Measurements from ENCODE around the gene MICALL1. TPM values are rescaled to one million over a fixed set of nuclear protein-coding genes. Genes with fewer than 3 reads are reported as not detected.
"Not testable (repeated sequence)": the region's sequence is repeated elsewhere in the genome, so short reads cannot be mapped to it uniquely, and the experiment has no call there.

Gene MICALL1
- total RNA-seq, 2 donors from 2014 or later: 26.6 to 32.6 TPM

DNA sequence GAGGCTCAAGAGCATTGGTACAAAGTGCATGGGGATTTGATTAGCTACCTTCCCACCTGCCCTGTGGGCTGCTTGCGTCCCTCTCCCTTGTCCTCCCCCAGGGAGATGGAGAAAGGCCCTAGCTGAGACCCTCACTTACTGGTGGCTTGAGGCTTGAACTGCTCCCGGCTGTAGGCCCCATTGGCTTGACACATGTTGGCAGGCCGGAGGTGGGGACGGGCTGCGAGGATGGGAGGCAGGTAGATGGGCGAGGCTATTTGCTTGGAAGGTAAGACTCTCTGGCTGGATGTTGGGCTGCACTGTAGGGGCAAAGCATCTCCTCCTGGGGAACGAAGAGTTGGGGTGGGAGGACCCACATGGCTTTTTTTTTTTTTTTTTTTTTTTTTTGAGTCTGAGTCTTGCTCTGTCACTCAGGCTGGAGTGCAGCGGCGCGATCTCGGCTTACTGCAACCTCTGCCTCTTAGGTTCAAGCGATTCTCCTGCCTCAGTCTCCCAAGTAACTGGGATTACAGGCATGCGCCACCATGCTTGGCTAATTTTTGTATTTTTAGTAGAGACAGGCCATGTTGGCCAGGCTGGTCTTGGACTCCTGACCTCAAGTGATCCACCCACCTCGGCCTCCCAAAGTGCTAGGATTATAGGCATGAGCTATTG, 41.2 kb downstream of the MICALL1 start:
- DNase-seq; ATAC-seq; intact Hi-C loops (cut with DNase I, micrococcal nuclease): not testable (repeated sequence)

DNA sequence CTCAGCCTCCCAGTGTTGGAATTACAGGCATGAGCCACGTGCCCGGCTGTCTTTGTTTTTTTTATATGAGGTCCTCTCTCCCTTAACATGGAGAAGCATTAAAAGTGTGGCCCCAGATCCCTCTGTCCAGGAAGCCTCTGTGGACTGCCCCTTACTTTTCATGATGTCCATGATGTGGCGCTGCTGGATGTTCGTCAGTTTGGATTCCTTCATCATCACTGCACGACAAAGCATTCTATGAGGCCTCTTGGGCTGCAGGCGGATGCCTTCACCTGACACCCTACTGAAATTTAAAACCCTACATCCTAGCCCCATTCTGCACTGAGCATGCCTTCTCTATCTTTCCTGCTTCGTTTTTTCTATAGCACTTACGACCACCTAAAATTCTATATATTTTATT, 45.2 kb downstream of the MICALL1 start:
- intact Hi-C loops (cut with DNase I, micrococcal nuclease): no loop called here
- DNase-seq (no peak), ATAC-seq (no peak)

DNA sequence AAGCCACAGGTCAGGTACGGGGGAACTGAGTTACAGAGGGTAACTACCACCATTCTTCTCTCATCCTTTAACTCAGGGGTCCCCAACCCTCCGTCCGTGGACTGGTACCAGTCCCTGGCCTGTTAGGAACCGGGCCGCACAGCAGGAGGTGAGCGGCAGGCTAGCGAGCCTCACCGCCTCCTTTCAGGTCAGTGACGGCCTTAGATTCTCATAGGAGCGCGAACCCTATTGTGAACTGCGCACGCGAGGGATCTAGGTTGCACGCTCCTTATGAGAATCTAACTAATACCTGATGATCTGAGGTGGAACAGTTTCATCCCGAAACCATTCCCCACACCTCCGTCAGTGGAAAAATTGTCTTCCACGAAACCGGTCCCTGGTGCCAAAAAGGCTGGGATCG, 46.5 kb downstream of the MICALL1 start:
- DNase-seq (peak in 1 of 2 donors; percentile 18), ATAC-seq (peak; percentile 19)
- intact Hi-C loops (cut with DNase I, micrococcal nuclease): not testable (repeated sequence)

DNA sequence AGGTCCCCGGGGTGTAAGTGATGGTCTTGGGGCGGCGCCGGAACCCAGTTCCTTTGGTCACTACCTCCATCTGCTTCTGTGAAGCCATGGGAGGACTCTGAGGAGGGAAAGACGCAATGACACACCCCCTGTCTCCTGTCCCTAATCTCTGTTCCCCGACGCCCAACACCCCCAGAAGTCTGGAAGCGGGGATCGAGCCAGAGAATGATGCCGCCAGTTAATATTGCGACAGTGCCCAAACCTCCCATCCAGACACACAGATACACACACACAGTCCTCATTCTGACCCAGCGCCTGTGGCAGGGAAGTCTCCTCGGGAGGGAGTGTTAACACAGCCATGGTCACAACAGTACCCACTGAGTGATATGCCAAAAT, 47.0 kb downstream of the MICALL1 start:
- intact Hi-C loops (cut with DNase I, micrococcal nuclease): no loop called here
- DNase-seq: no peak
- ATAC-seq: peak; percentile 49

DNA sequence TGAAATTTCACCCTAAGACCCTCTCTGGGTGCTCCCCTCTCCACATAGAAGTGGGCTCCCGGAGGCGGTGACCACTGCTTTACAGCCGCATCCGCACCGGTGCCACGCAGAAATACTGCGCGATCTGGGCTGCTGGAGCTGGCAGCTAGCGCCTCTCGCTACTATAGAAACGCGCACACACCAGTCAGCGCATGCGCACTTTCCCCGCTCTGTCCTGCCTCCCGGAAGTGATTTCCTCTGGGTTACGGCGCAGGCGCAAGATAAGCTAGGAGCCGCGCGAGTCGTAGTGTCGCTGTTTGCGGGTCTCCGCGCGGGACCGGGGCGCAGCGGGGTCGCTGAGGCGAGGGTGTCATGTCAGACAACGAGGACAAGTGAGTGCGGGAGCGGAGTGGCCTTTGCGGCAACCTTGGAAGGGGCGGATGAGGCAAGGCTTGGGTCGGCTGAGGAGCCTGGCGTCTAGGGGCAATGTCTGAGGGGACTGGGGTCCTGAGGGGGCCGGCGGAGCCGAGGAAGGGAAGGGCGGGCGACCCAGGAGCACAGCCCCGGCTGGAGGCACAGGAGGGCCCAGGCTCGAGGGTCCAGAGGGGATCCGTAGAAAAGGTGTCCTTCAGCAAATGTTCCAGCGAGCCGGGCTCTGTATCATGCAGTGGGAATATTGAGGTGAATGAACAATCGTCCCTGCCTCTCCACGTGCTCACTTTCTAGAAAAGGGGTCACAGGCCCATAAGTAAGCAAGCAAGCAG, 47.5 kb downstream of the MICALL1 start, which contains the start of the genes C22orf23 and POLR2F:
C22orf23 (minus strand) TSS at position 165 of the 743 bp plus-strand sequence. CDS start 452 bp downstream, outside the sequence.
POLR2F (plus strand) TSS at position 263 of the 743 bp plus-strand sequence; CDS start at position 352, 89 bp downstream.
- intact Hi-C loops (cut with DNase I, micrococcal nuclease): no loop called here
- DNase-seq (peak; percentile 96 to 99), ATAC-seq (peak; percentile 97)

DNA sequence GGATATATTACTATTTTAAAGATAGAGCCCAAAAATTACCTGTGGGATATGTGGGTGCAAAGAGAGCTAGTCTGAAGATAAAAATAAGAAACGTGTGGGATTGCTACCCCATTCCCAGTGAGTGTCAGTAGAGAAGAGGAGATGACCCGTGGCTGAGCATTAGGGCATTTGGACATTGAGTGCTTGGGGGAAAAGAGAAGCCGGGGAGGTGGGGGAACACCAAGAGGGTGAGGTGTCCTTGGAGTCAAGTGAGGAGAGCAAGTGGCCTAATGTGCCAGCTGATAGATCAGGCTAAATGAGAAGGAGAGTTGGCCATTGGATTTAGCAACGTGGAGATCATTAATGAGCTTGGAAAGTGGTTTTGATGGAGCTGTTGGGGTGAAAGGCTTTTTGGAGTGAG, 48.6 kb downstream of the MICALL1 start:
- DNase-seq (no peak), ATAC-seq (no peak)
- intact Hi-C loops (cut with DNase I, micrococcal nuclease): no loop called here

DNA sequence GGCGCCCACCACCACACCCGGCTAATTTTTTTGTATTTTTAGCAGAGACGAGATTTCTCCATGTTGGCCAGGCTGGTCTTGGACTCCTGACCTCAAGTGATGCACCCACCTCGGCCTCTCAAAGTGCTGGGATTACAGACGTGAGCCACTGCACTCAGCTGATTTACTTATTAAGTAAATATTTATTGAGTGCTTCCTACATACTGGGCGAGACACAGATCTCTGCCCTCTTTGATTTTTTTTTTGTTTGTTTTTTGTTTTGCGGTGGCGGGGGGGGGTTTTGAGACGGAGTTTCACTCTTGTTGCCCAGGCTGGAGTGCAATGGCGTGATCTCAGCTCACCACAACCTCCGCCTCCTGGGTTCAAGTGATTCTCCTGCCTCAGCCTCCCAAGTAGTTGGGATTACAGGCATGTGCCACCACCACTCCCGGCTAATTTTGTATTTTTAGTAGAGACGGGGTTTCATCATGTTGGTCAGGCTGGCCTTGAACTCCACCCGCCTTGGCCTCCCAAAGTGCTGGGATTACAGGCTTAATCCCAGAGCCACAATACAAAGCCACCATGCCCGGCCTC, 49.8 kb downstream of the MICALL1 start:
- intact Hi-C loops (cut with DNase I, micrococcal nuclease); ATAC-seq; DNase-seq: not testable (repeated sequence)

DNA sequence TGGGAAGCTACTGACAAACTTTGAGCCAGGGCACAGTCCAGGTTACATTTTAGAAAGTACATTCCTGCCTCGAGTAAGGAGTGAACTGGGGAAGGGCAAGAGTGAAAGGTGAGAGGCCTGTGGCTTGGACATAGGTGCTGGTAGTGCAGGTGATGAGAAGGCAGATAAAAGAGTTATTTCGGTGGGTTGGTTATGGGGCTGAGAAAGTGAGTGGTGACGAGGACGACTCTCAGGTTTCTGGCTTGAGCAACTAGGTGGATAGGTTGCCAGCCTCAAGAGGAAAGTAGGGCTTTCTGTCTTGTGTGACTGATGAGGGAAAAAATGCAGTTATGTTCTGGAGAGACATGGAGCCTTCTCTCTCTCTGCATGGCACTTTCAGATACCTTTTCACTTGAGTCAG, 51.1 kb downstream of the MICALL1 start:
- intact Hi-C loops (cut with DNase I, micrococcal nuclease): no loop called here
- no peak for ATAC-seq
- no peak for DNase-seq

DNA sequence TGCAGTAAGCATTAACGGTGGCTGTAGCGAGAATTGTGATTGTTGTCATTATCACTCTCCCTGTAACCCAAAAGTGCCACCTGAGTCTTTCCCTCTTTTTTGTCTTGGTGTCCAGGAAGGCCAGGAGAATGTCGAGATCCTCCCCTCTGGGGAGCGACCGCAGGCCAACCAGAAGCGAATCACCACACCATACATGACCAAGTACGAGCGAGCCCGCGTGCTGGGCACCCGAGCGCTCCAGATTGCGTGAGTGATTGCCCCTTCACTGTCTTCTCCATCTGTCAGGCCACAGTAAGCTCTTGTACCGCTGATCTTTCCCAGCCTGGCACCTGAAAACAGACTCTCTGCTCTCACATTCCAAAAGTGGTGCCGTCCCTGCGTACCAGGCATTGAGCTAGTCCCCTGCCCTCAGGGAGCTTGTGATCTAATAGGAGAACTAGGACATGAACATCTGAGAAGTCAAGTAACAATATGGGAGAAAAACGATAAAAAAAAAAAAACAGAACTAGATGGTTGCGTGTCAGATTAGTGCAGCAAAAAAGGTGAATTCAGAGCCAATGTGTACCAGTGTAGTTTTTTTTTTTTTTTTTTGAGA, 53.2 kb downstream of the MICALL1 start:
- ATAC-seq (no peak), DNase-seq (no peak)
- intact Hi-C loops (cut with DNase I, micrococcal nuclease): no loop called here

DNA sequence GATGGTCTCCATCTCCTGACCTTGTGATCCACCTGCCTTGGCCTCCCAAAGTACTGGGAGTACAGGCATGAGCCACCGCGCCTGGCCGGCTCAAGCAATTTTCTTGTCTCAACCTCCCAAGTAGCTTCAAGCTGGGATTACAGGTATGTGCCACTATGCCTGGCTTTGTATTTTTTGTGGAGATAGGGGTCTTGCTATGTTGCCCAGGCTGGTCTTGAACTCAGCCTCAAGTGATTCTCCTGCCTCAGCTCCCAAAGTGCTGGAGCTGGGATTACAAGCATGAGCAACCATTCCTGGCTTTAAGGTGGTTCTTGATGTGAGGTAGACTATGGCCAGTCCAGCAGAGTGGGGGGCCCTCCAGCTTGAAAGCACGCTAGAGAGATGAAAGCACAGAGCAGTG, 55.0 kb downstream of the MICALL1 start:
- DNase-seq (no peak), ATAC-seq (no peak)
- intact Hi-C loops (cut with DNase I, micrococcal nuclease): no loop called here

DNA sequence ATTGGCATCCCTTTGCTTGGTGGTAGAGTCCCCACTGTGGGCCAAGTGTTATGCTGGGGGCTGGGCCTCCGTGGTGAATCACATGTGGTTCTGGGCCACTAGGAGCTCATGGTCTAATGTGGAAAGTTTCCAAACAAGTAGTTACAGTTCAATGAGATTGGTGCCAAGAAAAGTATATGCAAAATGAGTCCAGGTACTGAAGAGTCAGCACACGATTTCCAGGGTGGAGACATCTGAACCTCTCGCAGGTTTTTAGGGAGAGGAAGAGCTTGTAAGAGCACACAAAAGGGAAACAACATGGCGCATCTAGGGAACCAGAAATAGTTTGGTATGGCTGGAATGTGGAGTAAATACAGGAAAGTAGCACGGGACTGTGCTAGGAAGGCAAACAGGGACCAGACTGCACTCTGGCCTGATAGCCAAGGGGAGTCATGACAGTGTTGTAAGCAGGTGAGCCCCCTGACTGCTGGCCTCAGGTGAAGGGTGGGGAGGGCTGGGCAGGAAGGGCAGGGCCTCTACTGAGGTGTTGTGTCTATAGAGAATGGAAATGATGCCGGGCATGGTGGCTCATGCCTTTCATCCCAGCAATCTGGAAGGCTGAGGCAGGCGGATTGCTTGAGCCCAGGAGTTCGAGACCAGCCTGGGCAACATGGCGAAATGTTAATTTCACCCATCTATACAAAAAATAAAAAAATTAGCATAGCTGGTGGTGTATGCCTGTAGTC, 60.0 kb downstream of the MICALL1 start:
- intact Hi-C loops (cut with DNase I, micrococcal nuclease): loop anchor here in 1 of 2 donors (5.0 kb wide), 1 partner anchor 149 kb away; no protein-coding TSS in a partner anchor
- DNase-seq: no peak
- ATAC-seq: no peak

DNA sequence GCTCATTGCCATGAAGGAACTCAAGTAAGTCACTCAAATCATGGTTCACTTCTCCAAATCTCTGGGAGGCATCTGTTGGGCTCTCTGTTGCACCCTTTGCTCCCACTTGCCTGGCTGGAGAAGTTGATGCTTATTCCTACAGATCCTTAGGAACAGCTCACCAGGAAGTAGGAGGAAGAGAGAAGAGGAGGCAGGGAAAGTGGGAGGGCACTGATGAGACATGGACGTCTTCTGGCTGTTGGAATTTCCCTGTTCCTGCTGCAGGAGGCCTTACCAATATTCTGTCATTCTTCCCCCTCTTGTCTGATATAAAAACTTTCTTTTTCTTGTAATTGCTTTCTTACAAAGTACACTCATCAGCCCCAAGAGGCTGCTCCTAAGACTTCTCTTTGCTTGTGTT, 61.0 kb downstream of the MICALL1 start:
- ATAC-seq: no peak
- intact Hi-C loops (cut with DNase I, micrococcal nuclease): loop anchor here in 1 of 2 donors (5.0 kb wide), 1 partner anchor 150 kb away; no protein-coding TSS in a partner anchor
- DNase-seq: no peak

DNA sequence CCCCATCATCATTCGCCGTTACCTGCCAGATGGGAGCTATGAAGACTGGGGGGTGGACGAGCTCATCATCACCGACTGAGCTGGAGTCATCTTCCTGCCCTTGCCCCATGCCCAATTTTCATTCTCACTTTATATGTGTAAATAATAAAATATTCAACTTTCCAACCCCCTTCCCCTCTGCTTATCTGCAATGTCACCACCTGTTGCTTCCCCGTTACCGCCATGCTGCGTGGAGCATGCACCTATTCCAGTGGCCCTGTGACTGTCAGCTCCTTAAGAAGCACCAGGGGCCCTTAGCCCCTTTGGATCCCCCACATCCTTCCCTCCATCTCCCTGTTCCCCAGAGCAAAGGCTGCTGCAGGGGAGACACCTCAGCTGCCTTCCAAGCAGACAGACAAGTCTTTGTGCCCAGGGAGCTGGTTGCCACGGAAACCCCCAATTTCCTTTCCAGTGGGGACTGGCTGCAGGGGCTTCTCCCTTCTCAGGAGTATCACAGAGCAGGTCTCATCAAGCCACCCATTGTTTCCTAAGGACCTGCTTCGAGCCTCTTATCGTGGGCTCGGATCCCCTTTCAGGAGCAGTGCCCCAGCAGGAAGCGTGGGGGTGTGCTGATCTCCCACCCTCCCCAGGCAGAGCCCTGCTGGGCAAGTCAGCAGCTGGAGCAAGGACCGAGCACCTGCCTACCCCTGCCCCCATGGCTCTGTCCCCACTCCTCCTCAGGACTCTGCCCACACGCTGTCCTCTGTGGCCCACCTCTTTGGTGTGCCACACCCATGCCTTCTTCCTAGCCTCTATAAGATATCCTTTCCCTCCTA, 61.7 kb downstream of the MICALL1 start:
- DNase-seq: no peak
- no peak for ATAC-seq
- intact Hi-C loops (cut with DNase I, micrococcal nuclease): loop anchor here in 1 of 2 donors (5.0 kb wide), 1 partner anchor 151 kb away; no protein-coding TSS in a partner anchor

DNA sequence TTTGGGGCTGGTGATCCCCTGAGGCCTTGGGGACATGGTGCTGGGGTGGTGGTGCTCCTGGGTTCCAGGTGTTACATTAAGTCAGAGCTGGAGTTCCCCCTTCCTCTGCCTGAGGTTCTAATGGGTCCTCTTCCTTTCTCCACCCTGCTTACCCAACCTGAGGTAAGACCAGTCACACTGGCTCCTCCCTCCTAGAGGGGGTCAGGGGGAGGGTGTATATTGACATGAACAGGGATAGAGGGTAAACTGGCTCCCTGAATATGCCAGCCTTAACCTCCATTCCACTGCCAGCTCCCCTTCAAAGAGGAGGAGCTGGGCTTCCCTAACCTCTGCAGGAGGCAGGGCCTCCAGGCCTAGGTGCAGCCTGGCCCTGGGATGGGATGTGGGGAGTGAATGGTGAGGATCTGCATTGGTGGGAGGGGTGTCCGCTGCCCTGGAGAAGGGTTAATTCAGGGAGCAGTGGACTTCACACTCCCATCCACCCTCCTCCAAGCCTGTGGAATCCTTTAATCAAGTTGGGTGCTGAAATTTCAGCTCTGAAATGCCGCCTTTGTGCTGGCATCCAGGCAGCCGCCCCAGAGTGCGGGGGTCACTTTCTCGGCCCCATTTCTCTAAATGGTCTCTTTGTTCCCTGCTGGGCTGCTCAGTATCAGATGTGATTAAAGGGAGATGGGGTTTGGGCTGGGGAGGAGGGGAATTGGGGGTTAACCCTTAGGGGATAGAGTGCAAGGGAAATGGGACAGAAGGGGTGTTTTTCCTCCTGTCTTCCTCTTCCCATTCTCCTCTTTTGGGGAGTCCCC, 62.6 kb downstream of the MICALL1 start:
- DNase-seq (no peak), ATAC-seq (no peak)
- intact Hi-C loops (cut with DNase I, micrococcal nuclease): loop anchor here in 1 of 2 donors (5.0 kb wide), 1 partner anchor 151 kb away; no protein-coding TSS in a partner anchor

DNA sequence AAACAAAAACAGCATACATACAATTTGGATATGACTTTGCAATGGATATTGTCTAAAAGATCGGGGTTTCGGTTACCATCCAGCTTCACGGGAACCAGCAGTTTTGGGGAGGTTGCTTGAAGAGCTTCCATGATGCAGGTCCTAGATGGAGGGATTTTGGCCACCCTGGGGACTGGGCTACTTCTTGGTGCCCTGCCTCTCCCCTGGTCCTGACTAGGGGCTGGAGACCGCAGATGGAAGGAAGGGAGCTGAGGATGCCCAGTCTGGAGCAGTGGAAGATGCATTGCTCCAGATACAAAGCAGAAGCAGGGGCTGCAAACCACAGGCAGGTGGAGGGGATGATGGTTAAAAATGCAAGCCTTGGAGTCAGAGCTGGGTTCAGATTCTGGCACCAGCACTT, 64.8 kb downstream of the MICALL1 start:
- ATAC-seq (no peak), DNase-seq (no peak)
- intact Hi-C loops (cut with DNase I, micrococcal nuclease): no loop called here

DNA sequence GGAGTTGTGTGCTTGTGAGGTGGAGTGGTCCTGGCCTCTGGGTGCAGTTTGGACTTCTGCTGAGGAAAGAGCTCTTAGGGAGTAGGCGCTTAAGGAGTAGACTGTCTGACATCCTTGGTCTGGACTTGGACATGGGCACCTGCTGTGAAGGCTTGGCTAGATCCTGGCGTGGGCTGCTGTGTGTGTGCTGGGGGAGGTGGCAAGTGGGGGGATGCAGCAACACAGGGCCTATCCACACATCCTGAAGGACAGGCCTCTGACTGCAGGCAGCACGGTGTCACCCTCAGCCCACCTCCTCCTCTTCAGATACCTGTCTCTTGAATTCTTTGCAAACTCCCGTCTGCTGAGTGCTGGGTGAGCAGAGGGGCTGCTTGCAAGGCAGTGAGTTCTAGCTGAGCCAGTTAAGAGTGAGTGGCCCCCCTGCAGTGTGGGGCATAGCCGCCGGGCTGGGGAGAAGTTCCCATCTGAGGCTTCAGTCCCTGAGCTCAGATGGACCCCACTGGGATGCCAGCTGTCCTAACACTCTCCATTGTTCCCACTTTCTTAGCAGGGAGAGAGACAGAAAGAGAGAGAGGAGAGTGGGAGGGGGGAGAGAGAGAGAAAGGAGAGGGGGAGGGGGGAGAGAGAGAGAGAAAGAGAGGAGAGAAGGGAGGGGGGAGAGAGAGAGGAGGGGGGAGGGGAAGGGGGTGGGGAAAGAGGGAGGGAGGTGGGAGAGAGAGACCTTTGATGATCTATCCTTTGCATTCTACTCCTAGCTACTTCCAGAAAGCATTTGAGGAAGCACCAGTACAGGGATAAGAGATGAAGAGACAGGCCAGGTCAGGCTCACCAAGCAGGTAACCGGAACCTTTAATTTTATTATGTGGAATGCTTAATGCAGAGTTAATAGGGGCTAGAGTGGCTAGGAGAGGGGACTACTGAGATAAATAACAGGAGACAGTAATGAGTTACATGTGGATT, 65.7 kb downstream of the MICALL1 start:
- intact Hi-C loops (cut with DNase I, micrococcal nuclease): no loop called here
- DNase-seq (no peak), ATAC-seq (no peak)
